Pancreas (tissue), 10 donors: Measurements from ENCODE around the gene LSMEM2. TPM values are rescaled to one million over a fixed set of nuclear protein-coding genes. Genes with fewer than 3 reads are reported as not detected.
"Not testable (repeated sequence)": the region's sequence is repeated elsewhere in the genome, so short reads cannot be mapped to it uniquely, and the experiment has no call there.

Experiments used
- ATAC-seq, 4 donors: fragments of 200-7000 bp; cut with Tn5 transposase; one replicate each; pipeline versions ENCODE4 v1.8.0 to v1.9.1; 2020; ENCODE audit warnings: mild to moderate bottlenecking in 4 of 4, moderate library complexity in 4 of 4
- DNase-seq, 6 donors: peaks; one replicate each; pipeline ENCODE4 v3.0.0-alpha.2; 2020
- FAIRE-seq: peaks from 2 replicates; lab custom pipeline; 2012; peaks lifted over from hg19 to GRCh38; lab: Jason Lieb, UNC
- H3K27ac ChIP-seq, 4 donors: fragments of 200-600 bp; sonication (generic); 1 replicate in 3 of 4; 2 replicates in 1 of 4; pipeline versions ENCODE4 v1.5.0 to v1.8.0; 2020
- H3K27me3 ChIP-seq, 4 donors: fragments of 200-600 bp; one replicate each; pipeline ENCODE4 v1.8.0; 2021
- H3K36me3 ChIP-seq, 3 donors: fragments of 200-600 bp; sonication (generic) in 1 of 3; one replicate each; pipeline versions ENCODE4 v1.5.0 to v1.8.0; 2020 to 2021
- H3K4me1 ChIP-seq, 3 donors: fragments of 200-600 bp; one replicate each; pipeline ENCODE4 v1.8.0; 2021
- H3K4me3 ChIP-seq, 4 donors: fragments of 200-600 bp; sonication (generic) in 2 of 4; one replicate each; pipeline versions ENCODE4 v1.5.0 to v1.8.0; 2020 to 2021
- H3K9me3 ChIP-seq, 4 donors: fragments of 200-600 bp; one replicate each; pipeline ENCODE4 v1.8.0; 2021
- WGBS, 2 donors: extraction: QIAGEN DNeasy Blood & Tissue Kit; methylation state at CpG; one replicate each; pipeline ENCODE4 v1.1.7; 2013; 5-methylcytosine and 5-hydroxymethylcytosine counted together
- intact Hi-C, 3 donors: fragments of 100-400 bp; cut with DNase I; formaldehyde crosslinking; loops; one replicate each; pipeline versions ENCODE4 v1.11.1 to v1.14.2; 2022
- polyA plus RNA-seq, 2 donors: library from polyadenylated mRNA; stranded (reverse); fragments of 200-250 nt; gene quantifications; one replicate each; pipeline ENCODE4 v1.2.3, GENCODE V29; 2013
- total RNA-seq, 6 donors: library from RNA; stranded (reverse); fragmentation: NEBNext Ultra II Directional in 4 of 6; extraction: Animal tissue kit (Norgen Biotek cat#: 25700) in 4 of 6; gene quantifications; one replicate each; pipeline versions ENCODE4 v1.2.1 to v1.2.4, GENCODE V29; 2021 to 2023
- TF ChIP-seq, protein P1 (sequence below), 4 donors: fragments of 200-600 bp; sonication (generic) in 3 of 4; IDR thresholded peaks; one replicate each; pipeline versions ENCODE4 v1.5.0 to v1.8.0; 2021; ENCODE audit warnings: antibody characterized with exemption in 4 of 4
- donor health status: healthy with polysubstance abuse.
- donor health status: DM: no; HTN: no; CAD: no; lungs with moderate emphysema.
- donor health status: DM: no; HTN: no; CAD: no.
- donor health status: control.
- donor health status: control.
- donor health status: Bipolar disorder and iron deficiency.
- donor health status: DM: yes; HTN: yes; CAD: no.
- donor health status: DM: no; HTN: no; CAD: no.
- donor health status: DM: no; HTN: no; CAD: no.
- donor health status: DM: yes; HTN: yes; CAD: no.

Gene LSMEM2
- total and polyA plus RNA-seq, 8 donors = 0.12 to 2.1 (median 0.15) TPM; not detected in 5

- ATAC-seq = no peak
- FAIRE-seq = no peak
- intact Hi-C loops = no loop called here
- TF ChIP-seq, protein P1, sequence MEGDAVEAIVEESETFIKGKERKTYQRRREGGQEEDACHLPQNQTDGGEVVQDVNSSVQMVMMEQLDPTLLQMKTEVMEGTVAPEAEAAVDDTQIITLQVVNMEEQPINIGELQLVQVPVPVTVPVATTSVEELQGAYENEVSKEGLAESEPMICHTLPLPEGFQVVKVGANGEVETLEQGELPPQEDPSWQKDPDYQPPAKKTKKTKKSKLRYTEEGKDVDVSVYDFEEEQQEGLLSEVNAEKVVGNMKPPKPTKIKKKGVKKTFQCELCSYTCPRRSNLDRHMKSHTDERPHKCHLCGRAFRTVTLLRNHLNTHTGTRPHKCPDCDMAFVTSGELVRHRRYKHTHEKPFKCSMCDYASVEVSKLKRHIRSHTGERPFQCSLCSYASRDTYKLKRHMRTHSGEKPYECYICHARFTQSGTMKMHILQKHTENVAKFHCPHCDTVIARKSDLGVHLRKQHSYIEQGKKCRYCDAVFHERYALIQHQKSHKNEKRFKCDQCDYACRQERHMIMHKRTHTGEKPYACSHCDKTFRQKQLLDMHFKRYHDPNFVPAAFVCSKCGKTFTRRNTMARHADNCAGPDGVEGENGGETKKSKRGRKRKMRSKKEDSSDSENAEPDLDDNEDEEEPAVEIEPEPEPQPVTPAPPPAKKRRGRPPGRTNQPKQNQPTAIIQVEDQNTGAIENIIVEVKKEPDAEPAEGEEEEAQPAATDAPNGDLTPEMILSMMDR (IDR thresholded peaks at IDR 0.05) = no peak
- H3K27ac ChIP-seq = peak overlapping the region in 3 of 4 donors; percentile 94 to 98 (median 97)
- 40 to 54% methylated on average over 2 of the region's 2 CpGs for WGBS, 2 donors
- H3K9me3 ChIP-seq = no peaks in the 10 kb centered on the region
- H3K27me3 ChIP-seq = no peaks in the 10 kb centered on the region
- peaks cover 7 to 16% (median 7%) of the 10 kb centered on the region in 3 donors for H3K36me3 ChIP-seq
- no peak overlapping the region for H3K4me3 ChIP-seq
- H3K4me1 ChIP-seq = peaks cover 5 to 35% (median 6%) of the 10 kb centered on the region in 3 donors
- DNase-seq = no peak
Observed at GRCh38 chr3:50261505-50261904, 17.4 kb upstream of the LSMEM2 start.

DNA sequence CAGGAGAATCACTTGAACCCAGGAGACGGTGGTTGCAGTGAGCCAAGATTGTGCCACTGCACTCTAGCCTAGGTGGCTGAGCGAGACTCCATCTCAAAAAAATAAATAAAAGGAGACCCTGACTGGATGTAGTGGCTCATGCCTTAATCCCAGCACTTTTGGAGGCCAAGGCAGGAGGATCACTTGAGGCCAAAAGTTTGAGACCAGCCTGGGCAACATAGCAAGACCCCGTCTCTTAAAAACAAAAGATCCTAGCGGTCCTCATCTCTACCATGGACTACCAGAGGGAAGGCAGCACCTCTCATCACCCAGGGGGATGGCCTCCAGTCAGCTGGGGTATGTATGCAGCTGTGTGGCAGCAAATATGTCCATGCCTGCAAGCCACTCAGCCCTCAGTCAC, 16.7 kb upstream of the LSMEM2 start:
- H3K4me3 ChIP-seq, intact Hi-C loops, DNase-seq, H3K27me3 ChIP-seq, H3K9me3 ChIP-seq, H3K36me3 ChIP-seq, ATAC-seq, H3K27ac ChIP-seq, FAIRE-seq: not testable (repeated sequence)
- 96 to 100% methylated on average over 4 of the region's 4 CpGs for WGBS, 2 donors
- peaks cover 9 to 40% (median 10%) of the 10 kb centered on the region in 3 donors for H3K4me1 ChIP-seq

- no peak for FAIRE-seq
- Histone ChIP-seq H3K36me3 (peaks cover 0 to 4% (median under 1%) of the 10 kb centered on the region in 3 donors), H3K27ac (no peak overlapping the region), H3K4me1 (peaks cover 12 to 44% (median 14%) of the 10 kb centered on the region in 3 donors), H3K27me3 (no peaks in the 10 kb centered on the region), H3K4me3 (no peak overlapping the region), H3K9me3 (no peaks in the 10 kb centered on the region)
- DNase-seq = no peak
- intact Hi-C loops = no loop called here
- no peak for ATAC-seq
- TF ChIP-seq, protein P1 (IDR thresholded peaks at IDR 0.05) = no peak
- 83% methylated on average over 7 of the region's 7 CpGs for WGBS, 2 donors
Observed at GRCh38 chr3:50262778-50263177, 16.1 kb upstream of the LSMEM2 start.

GRCh38 chr3:50263478-50264382, 15.2 kb upstream of the LSMEM2 start:
- TF ChIP-seq, protein P1 (IDR thresholded peaks at IDR 0.05) = no peak
- H3K4me1 ChIP-seq = peaks cover 21 to 52% (median 21%) of the 10 kb centered on the region in 3 donors

DNA sequence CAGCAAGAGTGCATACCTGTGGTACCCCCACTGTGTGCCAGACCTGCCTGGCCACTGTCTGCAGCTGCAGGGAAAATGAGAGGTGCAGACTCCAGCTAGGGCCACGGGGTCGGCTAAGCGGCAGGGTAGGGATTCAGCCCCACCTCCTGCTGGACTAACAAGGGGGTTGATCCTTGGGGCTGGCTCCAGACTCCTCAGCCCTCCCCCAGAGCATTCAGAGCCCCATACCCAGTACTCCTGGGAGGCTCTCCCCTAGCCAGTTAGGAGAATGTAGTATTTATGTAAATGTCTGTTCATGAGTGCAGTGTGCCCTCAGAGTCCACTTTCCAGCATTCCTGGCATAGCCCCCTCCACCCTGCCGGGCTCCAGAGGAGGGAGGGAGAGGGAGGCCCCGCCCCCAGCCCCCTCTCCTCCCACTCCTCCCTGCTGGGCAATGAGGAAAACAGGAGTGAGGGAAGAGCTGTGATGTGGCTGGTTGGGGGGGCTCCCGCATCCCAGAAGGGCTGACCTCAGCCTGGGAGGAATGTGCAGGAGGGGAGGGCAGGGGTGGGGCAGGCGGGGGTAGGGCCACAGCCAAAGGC, 14.4 kb upstream of the LSMEM2 start:
- Histone ChIP-seq H3K4me3 (no peak overlapping the region), H3K27me3 (no peaks in the 10 kb centered on the region), H3K9me3 (no peaks in the 10 kb centered on the region), H3K27ac (peak overlapping the region; percentile 78 to 94 (median 90)), H3K4me1 (peaks cover 21 to 49% (median 25%) of the 10 kb centered on the region in 3 donors), H3K36me3 (no peaks in the 10 kb centered on the region)
- DNase-seq (peak in 5 of 6 donors; percentile 76 to 82 (median 80)), FAIRE-seq (no peak), ATAC-seq (peak; percentile 4 to 29 (median 19))
- TF ChIP-seq, protein P1 (IDR thresholded peaks at IDR 0.05) = no peak
- WGBS, 2 donors = 28 to 32% methylated on average over 5 to 7 of the region's 7 CpGs
- intact Hi-C loops = no loop called here

More at GRCh38 chr3:50263478-50264382, 15.2 kb upstream of the LSMEM2 start:
- H3K27me3 ChIP-seq = no peaks in the 10 kb centered on the region
- no peaks in the 10 kb centered on the region for H3K36me3 ChIP-seq
- 72 to 87% methylated on average over 6 of the region's 6 CpGs for WGBS, 2 donors
- ATAC-seq = no peak
- no peak for DNase-seq
- no peaks in the 10 kb centered on the region for H3K9me3 ChIP-seq
- intact Hi-C loops = no loop called here
- no peak for FAIRE-seq
- H3K4me3 ChIP-seq = no peak overlapping the region
- H3K27ac ChIP-seq = peak overlapping the region; percentile 52 to 94 (median 86)
